NT2/D1 (cell line): Measurements from ENCODE around the gene PPP1R36.
"Not testable (repeated sequence)": the region's sequence is repeated elsewhere in the genome, so short reads cannot be mapped to it uniquely, and the experiment has no call there.

Source experiments
- DNase-seq: peaks from one replicate; pipeline ENCODE4 v3.0.0-alpha.2; 2011; ENCODE audit warnings: low read depth, low spot score
- H3K27me3 ChIP-seq: 2 replicates; pipeline ENCODE4 v1.6.0; 2011; ENCODE audit warnings: mild to moderate bottlenecking; ENCODE audit not compliant: insufficient read length, insufficient read depth
- H3K36me3 ChIP-seq: 2 replicates; pipeline ENCODE4 v1.6.1; 2011; ENCODE audit warnings: mild to moderate bottlenecking, low read length, mixed read lengths; ENCODE audit not compliant: insufficient read depth, insufficient read length
- H3K4me1 ChIP-seq: 2 replicates; pipeline ENCODE4 v1.5.1; 2011; ENCODE audit not compliant: insufficient read depth, insufficient read length
- H3K4me3 ChIP-seq: 2 replicates; pipeline ENCODE4 v1.5.1; 2011; ENCODE audit warnings: low read depth; ENCODE audit not compliant: insufficient read length
- H3K9ac ChIP-seq: 2 replicates; pipeline ENCODE4 v1.6.0; 2011; ENCODE audit warnings: low read depth; ENCODE audit not compliant: insufficient read length
- H3K9me3 ChIP-seq: 2 replicates; pipeline ENCODE4 v1.5.1; 2011; ENCODE audit warnings: mild to moderate bottlenecking, low read length; ENCODE audit not compliant: insufficient read depth
- SUZ12 ChIP-seq: IDR thresholded peaks from 2 replicates; pipeline ENCODE4 v1.6.1; 2011; ENCODE audit not compliant: insufficient read length, insufficient read depth; ENCODE audit errors: extremely low read depth
- YY1 ChIP-seq: IDR thresholded peaks from 2 replicates; pipeline ENCODE4 v1.6.1; 2011; ENCODE audit not compliant: insufficient read length, insufficient read depth
- ZNF274 ChIP-seq: IDR thresholded peaks from 2 replicates; pipeline ENCODE4 v1.6.1; 2011; ENCODE audit warnings: mild to moderate bottlenecking, low read depth, low read length

Gene PPP1R36

DNA sequence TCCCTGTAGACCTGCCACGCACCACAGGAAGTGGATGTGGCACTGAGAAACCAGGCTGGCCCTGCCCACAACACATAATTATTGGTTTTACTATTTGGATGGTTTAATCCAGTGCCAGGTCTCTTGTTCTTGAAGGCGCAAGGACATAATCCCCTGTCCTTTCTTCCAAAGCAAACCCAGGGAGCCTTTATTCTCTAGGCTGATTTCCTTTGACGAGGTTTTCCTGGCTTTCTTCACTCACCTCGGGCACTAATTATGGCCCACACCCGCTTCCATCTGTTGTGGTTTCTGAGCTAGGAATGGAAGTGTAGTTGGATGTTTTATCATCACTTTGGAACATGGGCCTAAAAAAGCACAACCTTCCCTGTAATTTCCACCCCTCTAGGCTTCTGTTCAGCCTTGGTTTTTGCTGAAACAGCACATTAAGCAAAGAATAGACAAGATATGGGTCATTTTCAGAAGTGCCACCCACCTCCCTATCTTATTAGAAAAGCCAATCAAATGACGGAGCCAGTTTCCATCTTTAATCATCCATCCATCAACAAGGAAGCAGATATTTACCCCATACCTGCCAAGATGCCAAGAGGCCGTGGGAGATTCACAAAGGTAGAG lies 73.9 kb downstream of the PPP1R36 start:
- Histone ChIP-seq H3K9ac (no peak overlapping the region), H3K4me3 (no peak overlapping the region), H3K27me3 (no peaks in the 10 kb centered on the region), H3K9me3 (no peaks in the 10 kb centered on the region; the same call in 1 of the 2 replicates), H3K36me3 (no peaks in the 10 kb centered on the region), H3K4me1 (peaks cover 5% of the 10 kb centered on the region)
- no peak for TF ChIP-seq YY1
- TF ChIP-seq SUZ12 = no peak
- TF ChIP-seq ZNF274 = no peak
- no peak for DNase-seq

DNA sequence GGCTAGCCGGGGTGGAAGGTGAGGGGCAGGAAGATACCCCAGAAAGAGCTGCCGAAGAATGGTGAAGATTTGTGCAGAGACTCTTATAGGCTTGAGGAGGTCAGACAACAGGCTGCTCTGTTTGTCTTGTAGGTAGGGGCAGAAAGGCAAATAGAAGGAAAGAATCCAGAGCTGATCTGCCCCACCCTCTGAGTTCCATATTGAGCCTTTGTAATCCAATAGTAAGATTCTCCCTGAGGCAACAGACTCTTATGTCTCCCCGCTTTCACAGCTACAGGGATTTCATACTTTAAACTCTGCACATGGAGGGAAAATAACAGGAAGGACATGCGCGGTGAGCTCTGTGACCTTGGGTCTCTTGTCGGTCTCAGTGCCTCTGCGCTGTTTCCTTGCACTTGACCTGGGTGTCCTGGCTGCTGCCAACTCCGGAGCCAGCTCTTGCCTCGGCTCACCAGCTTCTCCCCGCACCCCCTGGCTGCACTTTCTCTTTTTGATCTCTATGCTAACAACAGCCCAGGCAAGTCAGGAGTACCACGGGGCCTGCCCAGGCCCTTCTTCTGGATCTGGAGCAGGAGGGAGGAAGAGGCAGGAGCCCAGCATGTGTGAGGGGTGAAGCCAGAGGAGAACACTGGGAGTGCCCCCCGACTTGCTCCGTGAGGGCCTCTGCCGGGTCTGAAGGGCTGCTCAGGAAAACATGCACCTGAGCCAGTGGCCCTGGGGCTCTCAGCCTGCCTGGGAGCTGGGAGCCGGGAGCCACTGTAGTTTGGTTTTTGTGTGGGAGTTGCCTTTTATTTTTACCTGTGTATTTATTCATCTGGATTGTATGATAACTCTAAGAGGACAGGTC lies 75.8 kb downstream of the PPP1R36 start:
- no peak for TF ChIP-seq YY1
- no peak for TF ChIP-seq ZNF274
- TF ChIP-seq SUZ12 = no peak
- Histone ChIP-seq H3K9ac (no peak overlapping the region), H3K27me3 (no peaks in the 10 kb centered on the region), H3K36me3 (no peaks in the 10 kb centered on the region), H3K4me1 (peaks cover 5% of the 10 kb centered on the region), H3K4me3 (no peak overlapping the region), H3K9me3 (no peaks in the 10 kb centered on the region; the same call in 1 of the 2 replicates)
- no peak for DNase-seq

DNA sequence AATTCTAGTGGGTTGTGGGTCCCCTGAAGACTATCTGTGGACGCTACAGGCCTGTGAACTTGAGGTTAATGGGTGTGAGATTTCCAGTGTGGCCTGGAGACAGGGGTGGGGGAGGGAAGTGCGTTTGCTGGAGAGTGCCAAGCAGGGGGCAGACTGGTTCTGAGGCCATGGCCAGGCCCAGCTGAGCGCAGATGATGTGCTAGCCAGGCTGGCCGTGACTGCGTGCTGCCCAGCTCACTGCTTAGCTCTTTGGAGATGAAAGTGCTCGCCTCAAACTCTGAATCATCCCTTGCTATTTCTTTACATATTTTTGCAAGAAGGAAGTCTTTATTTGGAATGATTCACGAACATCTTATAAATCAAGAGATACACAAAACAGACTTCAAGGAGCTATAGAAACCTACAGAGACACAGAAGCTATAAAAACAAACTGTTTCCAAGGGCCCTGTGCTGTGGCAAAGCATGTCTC lies 79.2 kb downstream of the PPP1R36 start:
- H3K4me3 ChIP-seq = no peak overlapping the region
- H3K9ac ChIP-seq = no peak overlapping the region
- DNase-seq = no peak
- peaks cover 5% of the 10 kb centered on the region for H3K4me1 ChIP-seq
- no peak for TF ChIP-seq YY1
- no peak for TF ChIP-seq SUZ12
- no peak for TF ChIP-seq ZNF274
- no peaks in the 10 kb centered on the region for H3K9me3 ChIP-seq
- H3K36me3 ChIP-seq = no peaks in the 10 kb centered on the region
- no peaks in the 10 kb centered on the region for H3K27me3 ChIP-seq

DNA sequence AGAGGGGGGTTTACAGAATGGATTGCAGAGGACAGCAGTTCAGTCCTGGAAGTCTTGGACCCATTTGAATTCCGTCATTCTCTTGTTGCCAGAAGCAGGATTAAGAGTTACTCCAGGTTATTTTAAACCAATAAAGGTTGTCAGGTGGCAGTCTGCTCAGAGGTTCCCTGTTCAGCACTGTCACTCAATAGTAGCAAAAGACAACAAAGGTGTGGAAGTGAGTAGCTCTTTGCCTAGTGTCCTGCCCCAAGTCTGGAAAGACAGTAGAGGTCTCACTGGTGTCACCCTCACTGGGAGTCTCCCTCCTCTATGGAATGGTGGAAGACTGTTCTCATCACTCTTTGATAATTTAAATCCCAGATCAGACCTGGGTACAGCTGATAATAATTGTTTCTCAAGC lies 81.0 kb downstream of the PPP1R36 start:
- no peaks in the 10 kb centered on the region for H3K9me3 ChIP-seq
- no peak overlapping the region for H3K4me3 ChIP-seq
- H3K27me3 ChIP-seq = no peaks in the 10 kb centered on the region
- H3K9ac ChIP-seq = no peak overlapping the region
- DNase-seq = no peak
- H3K36me3 ChIP-seq = no peaks in the 10 kb centered on the region
- peaks cover under 1% of the 10 kb centered on the region for H3K4me1 ChIP-seq
- TF ChIP-seq SUZ12 (no peak), YY1 (no peak), ZNF274 (no peak)

DNA sequence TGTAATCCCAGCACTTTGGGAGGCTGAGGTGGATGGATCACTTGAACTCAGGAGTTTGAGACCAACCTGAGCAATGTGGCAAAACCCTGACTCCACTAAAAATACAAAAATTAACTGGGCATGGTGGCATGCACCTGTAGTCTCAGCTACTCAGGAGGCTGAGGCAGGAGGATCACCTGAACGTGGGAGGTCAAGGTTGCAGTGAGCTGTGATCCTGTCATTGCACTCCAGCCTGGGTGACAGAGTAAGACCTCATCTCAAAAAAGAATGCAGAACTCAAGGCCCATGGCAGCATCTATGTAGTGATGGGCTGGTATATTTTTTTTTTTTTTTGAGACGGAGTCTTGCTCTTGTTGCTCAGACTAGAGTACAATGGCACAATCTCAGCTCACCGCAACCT lies 81.5 kb downstream of the PPP1R36 start:
- DNase-seq, H3K4me3 ChIP-seq, H3K27me3 ChIP-seq, H3K36me3 ChIP-seq, H3K9me3 ChIP-seq, H3K9ac ChIP-seq, H3K4me1 ChIP-seq: not testable (repeated sequence)

DNA sequence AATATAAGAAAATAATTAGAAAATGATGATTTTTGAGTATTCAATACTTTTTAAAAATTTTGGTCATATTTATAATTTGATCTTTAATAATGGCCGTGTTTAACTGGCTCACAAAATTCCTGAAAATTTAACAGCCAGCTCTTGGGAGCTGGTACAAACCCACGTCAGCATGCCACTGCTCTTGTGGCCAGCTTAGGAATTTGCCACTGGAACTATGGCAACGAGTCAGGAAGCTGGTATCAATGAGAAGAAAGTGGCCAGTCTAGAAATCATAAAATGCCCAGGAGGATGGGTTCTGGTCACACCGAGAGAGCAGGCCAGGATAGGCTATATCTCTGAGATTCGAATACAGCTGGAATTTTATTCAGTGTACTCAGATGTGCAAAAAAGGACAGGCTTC lies 82.3 kb downstream of the PPP1R36 start:
- Histone ChIP-seq H3K9ac (no peak overlapping the region), H3K36me3 (no peaks in the 10 kb centered on the region), H3K4me1 (no peaks in the 10 kb centered on the region), H3K9me3 (no peaks in the 10 kb centered on the region), H3K27me3 (no peaks in the 10 kb centered on the region), H3K4me3 (no peak overlapping the region)
- TF ChIP-seq ZNF274 (no peak), SUZ12 (no peak), YY1 (no peak)
- DNase-seq = no peak

DNA sequence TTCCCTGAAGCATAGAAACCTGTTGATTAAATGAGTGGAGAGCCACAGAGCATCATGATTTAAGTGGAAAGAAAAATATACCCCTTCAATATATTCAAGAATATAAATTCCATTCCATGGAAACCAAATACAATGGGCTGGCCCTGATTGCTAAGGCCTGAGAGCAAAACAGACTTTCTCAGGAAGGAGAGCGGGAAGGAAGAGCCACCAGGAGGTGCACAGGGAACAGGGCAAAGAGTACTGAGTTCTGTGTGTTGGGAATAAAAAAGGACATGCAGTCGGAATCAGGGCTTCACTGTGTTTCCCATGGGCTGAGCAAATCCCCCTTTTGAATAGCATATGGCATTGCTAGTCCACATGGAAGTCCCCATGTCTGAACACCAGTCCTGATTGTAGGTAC lies 84.8 kb downstream of the PPP1R36 start:
- peaks cover under 1% of the 10 kb centered on the region for H3K4me1 ChIP-seq
- no peak for DNase-seq

More for the DNA sequence above, 84.8 kb downstream of the PPP1R36 start:
- TF ChIP-seq SUZ12 = no peak
- TF ChIP-seq ZNF274 = no peak
- no peak for TF ChIP-seq YY1
- no peak overlapping the region for H3K9ac ChIP-seq
- H3K36me3 ChIP-seq = no peaks in the 10 kb centered on the region
- no peaks in the 10 kb centered on the region for H3K27me3 ChIP-seq
- no peaks in the 10 kb centered on the region for H3K9me3 ChIP-seq
- H3K4me3 ChIP-seq = no peak overlapping the region
